ENCODE results near the gene RPL22.

Gene RPL22

DNA sequence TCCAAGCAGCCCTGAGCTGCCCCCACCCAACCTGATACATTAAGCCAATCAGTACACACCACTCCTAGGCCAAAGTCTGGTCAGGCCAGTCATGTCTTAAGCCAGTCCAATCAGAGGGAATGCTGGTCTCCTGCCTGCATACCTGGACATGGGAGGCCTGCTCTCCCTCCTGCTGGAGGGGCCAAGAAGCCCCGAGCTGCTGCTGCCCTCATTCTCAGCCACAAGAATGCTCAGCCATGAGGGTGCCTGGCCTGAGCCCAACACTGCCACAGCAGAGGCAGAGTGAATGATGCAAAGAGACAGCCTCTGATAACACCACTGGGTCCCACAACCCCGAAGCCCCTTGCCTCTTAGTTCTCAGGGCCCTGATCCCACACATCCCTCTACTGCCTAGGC is 42.3 kb downstream of the RPL22 start:
- in situ Hi-C loops (cut with MboI; ENCODE audit: low sequenced_read_pairs) = no loop called here

DNA sequence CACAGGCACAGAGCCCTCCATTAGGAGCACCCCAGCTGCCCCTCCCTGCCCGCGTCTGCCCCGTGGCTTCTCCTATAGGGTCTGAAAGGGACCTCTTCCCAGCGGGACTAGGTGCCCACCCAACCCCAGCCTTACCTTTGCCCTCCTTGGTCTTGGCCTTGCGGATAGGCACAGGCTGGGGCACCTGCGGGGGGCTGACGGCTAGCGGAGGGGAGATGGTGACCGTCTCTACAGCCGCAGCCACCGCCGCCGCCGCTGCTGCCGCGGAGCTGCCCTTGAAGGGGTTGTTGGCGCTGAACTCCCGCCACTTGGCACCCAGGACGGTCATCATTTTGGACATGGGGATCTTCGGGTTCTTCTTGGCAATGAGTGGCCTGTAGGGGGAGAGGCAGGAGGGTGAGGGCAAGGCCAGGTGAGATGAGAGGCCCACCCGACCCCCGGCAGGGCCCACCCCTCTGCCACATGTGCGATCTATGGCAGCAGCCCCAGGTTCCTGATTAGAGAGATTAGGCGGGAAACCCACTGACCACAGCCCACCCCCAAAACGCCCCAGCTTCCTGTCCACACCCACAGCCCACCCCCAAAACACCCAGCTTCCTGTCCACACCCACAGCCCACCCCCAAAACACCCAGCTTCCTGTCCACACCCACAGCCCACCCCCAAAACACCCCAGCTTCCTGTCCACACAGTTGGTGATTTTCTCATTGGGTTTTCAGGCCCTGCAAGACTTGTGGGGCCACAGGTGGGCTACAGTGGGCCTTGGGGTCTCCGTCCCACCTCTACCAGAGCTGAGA is 44.7 kb downstream of the RPL22 start:
- in situ Hi-C loops (cut with MboI; ENCODE audit: low sequenced_read_pairs) = no loop called here

DNA sequence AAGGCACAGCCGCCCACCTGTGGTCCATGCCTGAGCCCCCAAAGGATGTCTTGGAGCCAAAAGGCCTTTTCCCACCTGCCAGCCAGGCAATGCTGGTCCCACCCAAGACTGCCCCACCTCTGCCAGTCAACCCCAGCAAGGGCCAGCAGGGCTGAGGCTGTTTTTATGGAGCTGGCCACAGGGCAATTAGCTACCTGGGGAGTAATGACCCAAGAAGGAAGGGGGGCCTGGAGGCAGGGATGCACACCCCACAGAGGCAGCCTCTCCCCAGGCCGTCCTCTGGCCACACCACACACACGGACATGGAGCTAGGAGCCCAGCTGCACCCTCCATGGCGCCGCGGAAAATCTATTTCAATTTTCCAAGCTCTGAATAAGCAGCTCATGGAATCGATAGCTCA is 46.5 kb downstream of the RPL22 start:
- in situ Hi-C loops (cut with MboI; ENCODE audit: low sequenced_read_pairs) = no loop called here

DNA sequence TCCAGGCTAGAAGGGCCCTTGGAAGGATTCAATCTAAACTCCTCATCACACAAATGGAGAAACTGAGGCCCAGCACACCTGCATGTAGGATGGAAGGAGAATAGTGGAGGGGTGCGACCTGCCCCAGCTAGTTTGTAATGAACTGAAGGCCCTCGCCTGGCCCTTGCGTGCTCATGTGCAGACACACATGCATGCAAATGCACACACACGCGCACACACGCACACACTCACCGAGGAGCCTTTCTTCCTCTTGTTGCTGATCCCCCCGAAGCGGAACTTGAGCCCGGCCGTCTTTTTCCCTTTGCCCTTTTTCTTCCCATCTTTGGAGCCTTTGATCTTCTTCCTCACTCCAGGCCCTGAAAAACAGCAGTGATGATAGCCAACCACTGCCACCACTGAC is 47.2 kb downstream of the RPL22 start:
- in situ Hi-C loops (cut with MboI; ENCODE audit: low sequenced_read_pairs) = no loop called here

DNA sequence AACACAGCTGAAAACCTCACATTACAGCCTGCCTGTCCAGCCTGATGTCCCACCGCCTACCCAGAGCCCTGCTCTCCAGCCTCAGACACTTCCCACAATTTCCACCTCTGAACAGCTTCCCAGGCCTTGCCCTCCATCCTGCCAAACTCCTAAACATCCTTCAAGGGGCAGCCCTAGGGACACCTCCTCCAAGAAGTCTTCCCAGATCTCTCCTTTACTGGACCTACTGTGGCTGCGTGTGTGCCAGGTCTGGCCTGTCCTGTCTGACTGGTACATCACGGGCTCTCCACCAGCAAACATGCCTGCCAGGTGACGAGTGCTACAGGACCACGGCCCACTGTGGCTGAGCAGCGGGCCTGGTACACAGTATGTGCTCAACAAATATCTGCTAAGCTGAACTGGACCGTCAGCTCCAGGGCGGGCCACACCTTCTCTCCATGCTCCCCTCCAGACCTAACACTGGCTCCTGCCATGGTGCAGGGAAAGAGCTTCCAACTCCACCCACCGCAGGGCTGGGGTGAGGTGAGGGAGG is 48.0 kb downstream of the RPL22 start:
- in situ Hi-C loops (cut with MboI; ENCODE audit: low sequenced_read_pairs) = no loop called here

DNA sequence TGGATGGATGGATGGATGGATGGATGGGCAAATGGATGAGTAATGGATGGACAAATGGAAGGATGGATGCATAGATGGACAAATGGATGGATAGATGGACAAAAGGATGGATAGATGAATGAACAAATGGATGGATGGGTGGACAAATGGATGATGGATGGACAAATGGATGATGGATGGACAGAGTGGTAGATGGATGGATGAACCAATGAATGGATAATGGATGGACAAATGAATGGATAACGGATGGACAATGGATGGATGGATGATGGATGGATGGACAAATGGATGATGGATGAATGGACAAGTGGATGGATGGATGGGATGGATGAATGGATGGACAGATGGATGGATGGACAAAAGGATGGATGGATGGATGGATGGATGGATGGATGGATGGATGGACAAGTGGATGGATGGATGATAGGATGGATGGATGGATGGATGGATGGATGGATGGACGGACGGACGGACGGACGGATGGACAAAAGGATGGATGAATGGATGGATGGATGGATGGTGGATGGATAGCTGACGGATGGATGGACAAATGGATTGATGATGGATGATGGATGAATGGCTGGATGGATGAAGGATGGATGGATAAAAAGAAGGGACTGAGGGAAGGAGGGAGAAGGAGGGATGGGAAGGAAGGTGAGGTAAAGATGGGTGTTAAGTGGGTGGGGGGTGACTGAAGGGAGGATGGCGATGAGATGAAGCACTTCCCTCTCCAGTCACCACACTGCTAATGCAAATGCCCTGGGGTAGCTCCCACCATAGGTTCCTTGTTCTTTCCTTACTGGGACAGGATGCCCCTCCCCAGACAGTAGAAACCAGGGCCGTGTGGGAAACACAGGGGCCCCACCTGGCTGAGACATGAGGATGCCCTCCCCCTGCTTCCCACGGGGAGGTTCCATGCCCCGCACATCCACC is 49.1 kb downstream of the RPL22 start:
- in situ Hi-C loops (cut with MboI; ENCODE audit: low sequenced_read_pairs) = no loop called here

DNA sequence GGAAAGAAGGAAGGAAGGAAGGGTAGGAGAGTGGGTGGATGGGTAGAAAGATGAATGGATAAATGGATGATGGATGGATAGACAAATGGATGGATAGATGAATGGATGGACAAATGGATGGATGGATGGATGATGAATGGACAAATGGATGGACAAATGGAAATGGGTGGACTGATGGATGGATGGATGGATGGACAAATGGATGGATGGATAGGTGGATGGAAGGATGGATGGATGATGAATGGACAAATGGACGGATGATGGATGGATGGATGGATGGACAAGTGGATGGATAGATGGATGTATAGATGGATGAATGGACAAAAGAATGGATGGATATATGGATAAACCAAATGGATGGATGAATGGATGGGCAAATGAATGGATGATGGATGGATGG is 49.8 kb downstream of the RPL22 start:
- in situ Hi-C loops (cut with MboI; ENCODE audit: low sequenced_read_pairs) = no loop called here

DNA sequence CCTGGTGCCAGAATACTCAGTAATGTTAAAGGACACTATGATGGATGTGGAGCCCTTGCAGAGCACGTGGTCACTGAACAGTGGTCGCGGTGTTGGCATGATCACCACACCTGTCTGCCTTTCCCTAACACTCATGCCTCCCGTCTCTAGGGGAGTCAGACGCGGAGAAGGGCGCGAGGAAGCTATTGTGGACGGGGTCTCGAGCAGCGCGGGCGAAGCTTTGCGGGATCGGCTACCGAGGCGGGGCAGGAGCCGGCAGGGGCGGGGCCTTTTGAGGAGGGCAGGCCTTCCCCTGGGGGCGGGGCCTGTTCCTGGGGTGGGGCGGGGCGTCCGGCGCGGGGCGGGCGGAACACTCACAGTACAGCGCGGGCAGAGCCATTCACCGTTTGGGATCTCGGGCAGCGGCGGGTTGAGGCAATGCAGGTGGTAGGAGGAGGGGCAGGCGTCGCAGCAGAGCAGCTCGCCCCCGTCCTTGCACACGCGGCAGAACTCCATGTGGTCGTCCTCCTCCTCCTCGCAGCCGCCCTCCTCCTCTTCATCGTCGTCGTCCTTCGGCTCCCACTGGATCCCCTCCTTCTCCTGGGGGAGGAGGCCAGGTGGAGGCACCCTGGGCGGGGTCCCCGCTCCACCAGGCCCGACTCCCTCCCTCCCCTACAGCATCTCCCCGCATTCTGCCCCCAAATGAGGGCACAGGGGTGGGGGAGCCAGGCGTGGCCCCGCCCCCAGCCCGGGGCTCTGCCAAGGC is 50.7 kb downstream of the RPL22 start:
- in situ Hi-C loops (cut with MboI; ENCODE audit: low sequenced_read_pairs) = no loop called here

DNA sequence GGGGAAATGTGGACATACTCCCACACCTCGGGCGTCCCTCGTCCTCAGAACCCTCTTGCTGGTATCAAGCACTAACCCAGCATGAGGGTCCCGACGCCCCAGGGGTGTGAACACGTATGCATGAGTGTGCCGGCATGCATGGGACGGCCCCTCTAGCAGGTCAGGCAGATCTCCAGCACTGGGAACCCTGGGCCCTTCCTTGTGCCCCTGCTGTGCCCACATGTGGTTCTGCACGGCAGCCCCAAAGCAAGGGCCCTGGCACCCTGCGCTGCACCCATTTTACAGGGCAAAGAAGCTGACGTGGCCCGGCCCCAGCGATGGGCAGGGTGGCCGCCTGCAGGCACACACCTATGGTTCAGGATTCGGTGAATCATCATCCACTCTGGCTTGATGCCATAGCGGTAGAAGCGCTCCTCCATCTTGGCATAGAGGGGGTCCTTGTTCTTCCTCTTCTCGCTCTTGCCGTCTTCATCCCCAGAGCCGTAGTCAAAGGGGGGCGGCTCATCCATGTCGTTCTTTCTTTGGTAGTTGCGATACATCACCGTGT is 53.5 kb downstream of the RPL22 start:
- in situ Hi-C loops (cut with MboI; ENCODE audit: low sequenced_read_pairs) = no loop called here

DNA sequence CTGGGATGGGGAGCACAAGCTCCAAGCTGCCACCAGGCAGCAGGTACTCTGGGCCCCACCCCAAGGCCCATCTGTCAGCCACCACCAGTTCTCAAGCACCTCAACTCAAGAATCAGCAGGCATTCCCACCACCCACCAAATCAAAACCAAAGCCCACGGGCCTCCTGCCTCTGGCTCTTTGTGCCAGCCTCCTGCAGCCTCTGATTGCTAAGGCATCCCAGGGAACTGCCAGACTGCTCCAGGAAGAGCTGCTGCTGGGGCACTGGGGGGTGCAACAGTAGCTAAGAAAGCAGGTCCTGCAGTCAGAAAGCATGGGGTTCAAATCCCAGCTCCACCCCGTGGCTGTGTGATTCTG is 54.0 kb downstream of the RPL22 start:
- in situ Hi-C loops (cut with MboI; ENCODE audit: low sequenced_read_pairs) = no loop called here

DNA sequence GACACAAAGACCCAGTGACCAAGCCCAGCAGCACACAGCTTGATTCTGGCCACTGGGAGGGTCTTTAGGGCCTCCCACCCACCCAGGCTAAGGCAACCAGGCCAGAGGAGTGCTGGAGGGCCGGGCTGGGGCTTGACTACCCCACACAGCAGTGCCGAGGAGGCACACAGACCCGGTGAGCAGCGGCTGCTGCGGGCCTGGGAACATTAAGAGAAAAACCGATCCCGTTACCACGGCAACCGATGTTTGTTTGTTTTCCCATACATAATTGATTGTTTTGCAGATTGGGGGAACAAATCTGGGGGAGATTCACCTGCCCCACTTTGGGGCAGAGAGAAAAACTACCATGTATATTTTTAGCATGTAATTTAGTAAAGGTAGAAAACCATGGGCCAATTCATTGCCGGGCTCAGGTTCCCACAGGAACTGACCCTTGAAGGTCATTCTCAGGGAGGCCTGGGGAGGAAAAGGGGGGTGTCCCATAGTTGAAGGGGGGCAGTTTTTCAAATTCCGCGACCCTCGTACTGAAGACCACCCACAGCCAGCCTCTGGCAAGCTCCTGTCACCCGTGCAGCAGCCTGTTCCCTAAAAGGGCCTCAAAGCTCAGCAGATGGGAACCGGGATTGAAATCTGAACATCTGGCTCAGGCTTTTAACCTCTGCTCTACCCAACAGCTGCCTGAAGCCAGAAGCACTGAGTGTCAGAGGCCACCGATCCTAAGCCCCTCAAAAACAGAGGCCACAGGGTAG is 54.6 kb downstream of the RPL22 start:
- in situ Hi-C loops (cut with MboI; ENCODE audit: low sequenced_read_pairs) = no loop called here

DNA sequence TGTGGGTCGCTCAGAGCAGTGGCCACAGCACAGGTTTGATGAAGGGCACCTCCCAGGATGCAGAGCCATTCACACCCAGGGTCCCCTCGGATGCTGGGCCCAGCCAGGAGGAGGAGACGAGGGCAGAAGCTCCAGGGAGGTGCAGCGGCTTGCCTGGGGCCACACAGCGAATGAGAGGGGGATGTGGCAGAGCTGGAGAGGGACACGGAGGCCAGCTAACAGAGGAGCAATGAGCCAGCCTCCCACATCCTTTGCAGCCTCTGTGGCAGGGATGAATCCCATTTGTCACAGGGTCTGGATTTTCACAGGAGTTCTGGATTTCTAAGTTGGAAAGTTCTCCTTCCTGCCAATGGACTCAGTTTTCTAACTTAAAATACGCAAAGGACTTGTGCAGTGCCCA is 55.2 kb downstream of the RPL22 start:
- in situ Hi-C loops (cut with MboI; ENCODE audit: low sequenced_read_pairs) = no loop called here

DNA sequence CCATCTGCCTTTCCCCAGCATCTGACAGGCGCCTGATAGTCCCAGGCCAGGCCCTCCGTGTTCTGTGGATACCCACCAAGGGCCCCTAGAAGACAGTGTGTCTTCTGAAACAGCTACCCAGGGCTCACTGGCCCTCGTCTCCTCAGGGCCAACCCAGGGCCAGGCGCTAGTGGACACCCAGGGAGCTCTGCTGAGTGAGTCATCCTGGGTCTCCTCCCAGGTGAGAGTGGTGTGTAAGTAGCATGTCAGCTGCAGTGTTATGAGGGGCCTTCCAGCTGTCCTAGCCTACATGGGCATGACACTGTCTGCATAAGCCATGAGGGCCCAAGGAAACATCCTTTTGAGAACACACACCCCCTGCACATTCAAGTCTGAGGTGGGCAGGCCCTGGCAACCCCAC is 56.0 kb downstream of the RPL22 start:
- in situ Hi-C loops (cut with MboI; ENCODE audit: low sequenced_read_pairs) = no loop called here

DNA sequence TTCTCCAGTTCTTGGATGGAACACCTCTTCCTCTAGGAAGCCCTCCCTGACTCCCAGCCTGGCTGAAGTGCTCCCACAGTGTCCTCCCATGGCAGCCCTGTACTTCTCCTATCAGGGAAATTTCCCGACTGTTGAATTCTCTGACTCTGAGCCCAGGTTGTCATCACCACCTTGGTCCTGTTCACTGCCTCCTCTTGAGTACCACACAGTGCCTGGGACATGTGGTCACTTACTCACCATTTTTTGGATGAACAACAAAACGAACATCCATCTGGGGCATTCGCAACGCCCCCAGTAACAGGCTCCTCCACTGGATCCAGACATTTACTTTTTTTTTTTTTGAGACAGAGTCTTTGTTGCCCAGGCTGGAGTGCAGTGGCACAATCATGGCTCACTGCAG is 56.7 kb downstream of the RPL22 start:
- in situ Hi-C loops (cut with MboI; ENCODE audit: low sequenced_read_pairs) = no loop called here

DNA sequence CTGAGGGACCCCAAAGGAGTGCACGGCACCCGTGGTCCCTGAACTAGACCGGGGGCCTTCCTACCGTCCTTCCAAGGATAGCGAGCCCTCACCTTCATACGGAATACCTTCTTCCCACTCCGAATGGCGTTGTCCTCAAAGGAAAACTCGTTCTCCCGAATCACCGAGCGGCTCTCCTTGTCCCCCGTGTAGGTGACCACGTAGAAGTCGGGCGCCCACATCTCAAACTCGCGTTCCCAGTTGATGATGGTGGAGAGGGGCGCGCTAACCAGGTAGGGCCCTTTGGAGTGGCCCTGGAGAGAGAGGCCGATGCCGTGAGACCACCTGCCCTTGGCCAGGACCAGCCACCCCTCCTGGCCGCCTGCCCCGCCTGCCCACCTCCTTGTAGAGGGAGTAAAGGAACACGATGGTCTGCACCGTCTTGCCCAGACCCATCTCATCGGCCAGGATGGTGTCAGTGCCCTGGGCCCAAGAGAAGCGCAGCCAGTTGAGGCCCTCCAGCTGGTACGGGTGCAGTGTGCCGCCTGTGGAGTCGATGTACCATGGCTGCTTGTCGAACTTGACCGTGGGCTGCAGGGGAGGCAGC is 57.3 kb downstream of the RPL22 start:
- in situ Hi-C loops (cut with MboI; ENCODE audit: low sequenced_read_pairs) = no loop called here

DNA sequence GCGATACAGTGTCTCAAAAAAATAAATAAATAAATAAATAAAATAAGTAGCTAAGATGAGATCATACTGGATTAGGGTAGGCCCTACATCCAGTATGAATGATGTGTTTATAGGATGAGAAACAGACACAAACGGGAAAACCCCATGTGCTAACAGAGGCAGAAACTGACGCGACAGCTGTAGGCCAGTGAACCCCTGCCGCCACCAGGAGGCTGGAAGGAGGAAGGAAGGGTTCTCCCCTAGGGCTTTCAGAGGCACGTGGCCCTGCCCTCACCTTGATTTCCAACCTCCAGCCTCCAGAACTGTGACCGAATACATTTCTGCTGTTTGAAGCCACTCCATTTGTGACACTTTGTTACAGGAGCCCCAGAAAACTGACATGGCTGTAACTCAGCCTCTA is 57.8 kb downstream of the RPL22 start:
- in situ Hi-C loops (cut with MboI; ENCODE audit: low sequenced_read_pairs) = no loop called here

DNA sequence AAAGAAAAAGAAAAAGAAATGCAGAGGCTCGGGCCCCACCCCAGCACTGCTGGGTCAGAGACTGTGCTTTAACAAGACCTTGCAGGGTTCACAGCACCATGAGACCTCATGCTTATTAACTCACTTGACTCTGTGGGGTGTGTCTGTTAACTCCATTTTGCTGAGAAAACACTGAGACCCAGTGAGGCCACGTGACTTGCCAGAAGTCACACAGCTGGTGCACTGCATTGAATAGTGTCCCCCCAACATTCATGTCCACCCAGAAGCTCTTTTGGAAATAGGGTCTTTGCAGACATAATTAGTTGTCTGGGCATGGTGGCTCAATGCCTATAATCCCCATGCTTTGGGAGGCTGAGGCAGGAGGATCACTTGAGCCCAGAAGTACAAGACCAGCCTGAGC is 59.0 kb downstream of the RPL22 start:
- in situ Hi-C loops (cut with MboI; ENCODE audit: low sequenced_read_pairs) = no loop called here

DNA sequence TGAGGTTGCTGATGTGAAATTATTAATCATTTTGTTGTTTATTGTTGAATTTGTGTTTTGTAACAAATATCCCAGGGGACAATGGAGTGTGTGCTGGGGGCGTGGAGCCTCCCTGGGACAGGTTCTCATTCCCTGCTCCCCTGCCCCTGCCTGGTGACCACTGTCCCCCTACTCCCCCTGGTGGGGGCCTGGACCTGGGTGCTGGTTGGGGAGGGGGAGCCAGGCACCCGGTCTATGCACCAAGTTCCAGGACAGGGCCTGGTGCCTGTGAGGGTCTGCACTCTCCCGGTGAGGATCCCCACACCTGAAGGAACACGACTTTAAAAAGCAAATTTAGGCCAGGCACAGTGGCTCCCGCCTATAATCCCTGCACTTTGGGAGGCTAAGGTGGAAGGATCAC is 61.6 kb downstream of the RPL22 start:
- in situ Hi-C loops (cut with MboI; ENCODE audit: low sequenced_read_pairs) = no loop called here

DNA sequence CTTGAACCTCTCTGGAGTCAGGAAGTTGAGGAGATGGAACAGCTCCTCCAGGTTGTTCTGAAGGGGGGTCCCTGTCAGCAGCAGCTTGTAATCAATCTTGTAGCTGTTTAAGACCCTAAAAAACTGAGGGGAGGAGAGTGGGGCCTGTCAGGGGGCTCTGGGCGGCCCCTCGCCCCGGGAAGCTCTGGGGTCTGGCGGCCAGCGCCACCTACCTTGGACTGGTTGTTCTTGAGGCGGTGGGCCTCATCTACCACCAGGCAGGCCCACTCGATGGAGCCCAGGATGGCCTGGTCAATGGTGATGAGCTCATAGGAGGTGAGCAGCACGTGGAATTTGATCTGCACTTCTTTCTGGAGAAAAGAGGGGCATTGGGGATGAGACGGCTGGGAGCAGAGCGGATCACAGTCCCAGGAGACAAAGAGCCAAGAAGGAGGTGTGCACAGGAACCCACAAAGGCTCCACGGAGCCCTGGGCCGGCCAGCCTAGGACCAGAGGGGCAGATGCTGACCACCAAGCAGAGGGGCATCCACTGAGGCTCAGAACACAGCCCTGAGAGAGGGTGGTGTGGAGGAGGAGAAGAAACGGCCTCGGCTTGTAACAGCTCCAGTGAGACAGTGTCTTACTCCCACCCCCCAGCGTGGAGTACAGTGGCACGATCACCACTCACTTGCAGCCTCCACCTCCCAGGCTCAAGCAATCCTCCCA is 62.7 kb downstream of the RPL22 start:
- in situ Hi-C loops (cut with MboI; ENCODE audit: low sequenced_read_pairs) = no loop called here
